A673 (cell line): ENCODE data around the gene FNBP1.

Source experiments
- EZH2 ChIP-seq: fragments of 200-600 bp; sonication (generic); IDR thresholded peaks from 2 replicates; pipeline ENCODE4 v1.6.1; 2017; ENCODE audit warnings: borderline replicate concordance, low read depth, mild to moderate bottlenecking, mixed read lengths, antibody characterized with exemption, low read length; ENCODE audit not compliant: poor library complexity, severe bottlenecking
- TF ChIP-seq, protein P1 (sequence below): fragments of 300-800, 200-600 bp; sonication (generic); conservative IDR thresholded peaks from 2 replicates; pipeline ENCODE4 v1.5.1; 2017; ENCODE audit warnings: low read depth, mild to moderate bottlenecking, antibody characterized with exemption, low read length, moderate library complexity, mixed read lengths

DNA sequence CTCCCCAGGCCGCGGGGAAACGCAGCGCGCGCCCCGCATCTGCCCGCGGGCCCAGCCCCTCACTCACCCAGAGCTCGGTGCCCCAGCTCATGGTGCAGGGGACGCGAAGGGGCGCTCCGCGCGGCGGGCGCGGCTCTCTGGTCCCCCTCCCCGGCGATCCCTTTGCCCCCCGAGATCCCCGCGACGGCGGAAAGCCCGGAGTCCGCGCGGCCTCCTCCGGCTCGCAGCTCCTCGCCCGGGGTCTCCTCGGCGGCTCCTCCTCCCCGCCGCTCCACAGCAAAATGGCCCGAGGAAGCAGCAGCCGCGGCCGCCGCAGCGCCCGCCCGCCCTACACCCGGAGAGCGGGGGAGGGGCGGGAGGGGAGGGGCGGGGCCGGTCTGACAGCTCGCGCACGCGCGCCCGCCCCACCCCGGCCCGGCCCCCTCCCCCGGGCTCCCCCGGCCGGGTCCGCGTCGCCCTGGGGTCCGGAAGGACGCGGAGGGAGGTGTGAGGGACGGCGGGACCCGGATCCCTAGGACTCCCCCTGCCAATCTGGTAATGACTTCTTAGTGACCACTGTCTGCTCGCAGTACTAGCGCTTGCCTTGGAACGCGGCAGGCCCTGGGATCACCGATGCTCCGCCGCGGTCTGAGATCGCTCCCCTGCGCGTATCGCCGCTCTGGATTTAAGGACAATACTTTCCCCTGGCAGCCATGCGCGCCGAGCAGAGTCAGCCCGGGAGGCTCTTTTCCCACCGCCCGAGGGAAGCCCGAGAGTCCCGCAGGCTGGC is at the start of gene FNBP1:
- TF ChIP-seq, protein P1, sequence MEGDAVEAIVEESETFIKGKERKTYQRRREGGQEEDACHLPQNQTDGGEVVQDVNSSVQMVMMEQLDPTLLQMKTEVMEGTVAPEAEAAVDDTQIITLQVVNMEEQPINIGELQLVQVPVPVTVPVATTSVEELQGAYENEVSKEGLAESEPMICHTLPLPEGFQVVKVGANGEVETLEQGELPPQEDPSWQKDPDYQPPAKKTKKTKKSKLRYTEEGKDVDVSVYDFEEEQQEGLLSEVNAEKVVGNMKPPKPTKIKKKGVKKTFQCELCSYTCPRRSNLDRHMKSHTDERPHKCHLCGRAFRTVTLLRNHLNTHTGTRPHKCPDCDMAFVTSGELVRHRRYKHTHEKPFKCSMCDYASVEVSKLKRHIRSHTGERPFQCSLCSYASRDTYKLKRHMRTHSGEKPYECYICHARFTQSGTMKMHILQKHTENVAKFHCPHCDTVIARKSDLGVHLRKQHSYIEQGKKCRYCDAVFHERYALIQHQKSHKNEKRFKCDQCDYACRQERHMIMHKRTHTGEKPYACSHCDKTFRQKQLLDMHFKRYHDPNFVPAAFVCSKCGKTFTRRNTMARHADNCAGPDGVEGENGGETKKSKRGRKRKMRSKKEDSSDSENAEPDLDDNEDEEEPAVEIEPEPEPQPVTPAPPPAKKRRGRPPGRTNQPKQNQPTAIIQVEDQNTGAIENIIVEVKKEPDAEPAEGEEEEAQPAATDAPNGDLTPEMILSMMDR, result no peak
- TF ChIP-seq EZH2, result no peak
